Cardiac muscle cell (in vitro differentiated cells and primary cell): ENCODE results near the gene ARHGAP15. TPM values are rescaled to one million over a fixed set of nuclear protein-coding genes. Genes with fewer than 3 reads are reported as not detected.

Source experiments
- DNase-seq, 2 donors: peaks; one replicate each; pipeline versions ENCODE4 v3.0.0 to v3.0.0-alpha.2; 2010 to 2017; ENCODE audit warnings: low read depth in 1 of 2, low spot score in 1 of 2
- H3K27ac ChIP-seq: fragments of 200-600 bp; sonication (generic); 2 replicates; pipeline ENCODE4 v1.5.1; 2016
- H3K27me3 ChIP-seq: fragments of 200-600 bp; sonication (generic); 2 replicates; pipeline ENCODE4 v1.6.0; 2016; ENCODE audit warnings: control low read depth
- H3K36me3 ChIP-seq: fragments of 200-600 bp; sonication (generic); 2 replicates; pipeline ENCODE4 v1.5.1; 2016; ENCODE audit warnings: control low read depth
- H3K4me1 ChIP-seq: fragments of 200-600 bp; sonication (generic); 2 replicates; pipeline ENCODE4 v1.8.1; 2017; ENCODE audit warnings: low read depth, mild to moderate bottlenecking, mixed run types
- H3K4me3 ChIP-seq: fragments of 200-600 bp; sonication (generic); 2 replicates; pipeline ENCODE4 v1.5.1; 2016; ENCODE audit warnings: mild to moderate bottlenecking
- H3K9me3 ChIP-seq: fragments of 200-600 bp; sonication (generic); 2 replicates; pipeline ENCODE4 v1.5.1; 2017; ENCODE audit warnings: low read depth, mild to moderate bottlenecking, control low read depth
- CTCF ChIP-seq: IDR thresholded peaks from 2 replicates; pipeline ENCODE4 v1.5.1; 2012; ENCODE audit warnings: low read depth, mild to moderate bottlenecking, low read length
- polyA plus RNA-seq: library from polyadenylated mRNA; unstranded; fragments of >200 nt; fragmentation: Nextera tagmentation; extraction: Ambion mirVana; gene quantifications from 2 replicates; pipeline ENCODE4 v1.2.1, GENCODE V29; 2016
- total RNA-seq: library from RNA; depleted of rRNA; stranded (reverse); fragments of >200 nt; gene quantifications from 2 replicates; pipeline ENCODE4 v1.2.3, GENCODE V29; 2016

The ARHGAP15 gene
- total and polyA plus RNA-seq, 2 experiments from 2014 or later = not detected

GRCh38 chr2:143259368-143259958 is 130.2 kb downstream of the ARHGAP15 start:
- no peaks in the 10 kb centered on the region for H3K9me3 ChIP-seq
- no peak overlapping the region for H3K27ac ChIP-seq
- H3K27me3 ChIP-seq = peaks cover 3% of the 10 kb centered on the region
- H3K4me3 ChIP-seq = no peak overlapping the region
- H3K36me3 ChIP-seq = no peaks in the 10 kb centered on the region
- peak; percentile 81 to 82 for DNase-seq
- no peaks in the 10 kb centered on the region for H3K4me1 ChIP-seq
- TF ChIP-seq CTCF = peak; percentile 80

GRCh38 chr2:143261986-143262385 is 132.8 kb downstream of the ARHGAP15 start:
- no peak for DNase-seq
- Histone ChIP-seq H3K36me3 (no peaks in the 10 kb centered on the region), H3K27ac (no peak overlapping the region), H3K4me1 (no peaks in the 10 kb centered on the region), H3K27me3 (peaks cover 3% of the 10 kb centered on the region), H3K9me3 (peaks cover 2% of the 10 kb centered on the region), H3K4me3 (no peak overlapping the region)
- TF ChIP-seq CTCF = no peak

- no peak for DNase-seq
- Histone ChIP-seq H3K27me3 (peaks cover 1% of the 10 kb centered on the region), H3K36me3 (no peaks in the 10 kb centered on the region), H3K4me1 (no peaks in the 10 kb centered on the region), H3K9me3 (peaks cover 3% of the 10 kb centered on the region), H3K4me3 (no peak overlapping the region), H3K27ac (no peak overlapping the region)
- no peak for TF ChIP-seq CTCF
Observed at GRCh38 chr2:143262389-143262788, 133.2 kb downstream of the ARHGAP15 start.

- no peak overlapping the region for H3K4me3 ChIP-seq
- no peaks in the 10 kb centered on the region for H3K4me1 ChIP-seq
- TF ChIP-seq CTCF = no peak
- H3K27me3 ChIP-seq = no peaks in the 10 kb centered on the region
- H3K9me3 ChIP-seq = peaks cover 3% of the 10 kb centered on the region
- no peak overlapping the region for H3K27ac ChIP-seq
- DNase-seq = no peak
- no peaks in the 10 kb centered on the region for H3K36me3 ChIP-seq
Observed at GRCh38 chr2:143263066-143263625, 133.9 kb downstream of the ARHGAP15 start.

GRCh38 chr2:143264851-143265250 is 135.6 kb downstream of the ARHGAP15 start:
- no peak for TF ChIP-seq CTCF
- peak in 1 of 2 donors; percentile 75 for DNase-seq
- Histone ChIP-seq H3K9me3 (peaks cover 3% of the 10 kb centered on the region), H3K27me3 (no peaks in the 10 kb centered on the region), H3K4me3 (no peak overlapping the region), H3K27ac (no peak overlapping the region), H3K36me3 (no peaks in the 10 kb centered on the region), H3K4me1 (no peaks in the 10 kb centered on the region)
